K562 (cell line): Measurements from ENCODE around the gene RNU6-9. TPM values are rescaled to one million over a fixed set of nuclear protein-coding genes. Genes with fewer than 3 reads are reported as not detected.

Experiments
- BRF1 ChIP-seq: IDR thresholded peaks from 3 replicates; pipeline ENCODE4 v1.6.1; 2011; ENCODE audit warnings: borderline replicate concordance, mild to moderate bottlenecking; ENCODE audit not compliant: insufficient read length; ENCODE audit errors: extremely low read depth
- CBX3 ChIP-seq, 2 experiments: IDR thresholded peaks; 1 replicate in 1 of 2; 2 replicates in 1 of 2; pipeline ENCODE4 v1.6.1; 2012; ENCODE audit warnings: inconsistent platforms in 2 of 2, low read length in 2 of 2, borderline replicate concordance in 1 of 2, control low read depth in 1 of 2
- CBX8 ChIP-seq: fragments of 200-600 bp; sonication (generic); IDR thresholded peaks from 2 replicates; pipeline ENCODE4 v1.6.1; 2012; ENCODE audit warnings: borderline replicate concordance, mixed run types, low read depth, mild to moderate bottlenecking, moderate library complexity, mixed read lengths, low read length, control low read depth, inconsistent platforms; ENCODE audit not compliant: poor library complexity, severe bottlenecking; ENCODE audit errors: extremely low read depth
- COPS2 ChIP-seq: fragments of 450-650 bp; conservative IDR thresholded peaks from 2 replicates; pipeline ENCODE4 v1.6.1; 2016; ENCODE audit warnings: mild to moderate bottlenecking, moderate library complexity
- ERF ChIP-seq: fragments of 450-650 bp; formaldehyde crosslinking; IDR thresholded peaks from 2 replicates; pipeline ENCODE4 v1.4.0; 2020; ENCODE audit warnings: mild to moderate bottlenecking, mixed read lengths
- FOXA3 ChIP-seq, 2 experiments: fragments of 450-650 bp in 1 of 2; sonication (generic) in 1 of 2; formaldehyde crosslinking; IDR thresholded peaks in 1 of 2; conservative IDR thresholded peaks in 1 of 2; 2 replicates each; pipeline versions ENCODE4 v1.4.0 to v1.8.0; 2020 to 2022; ENCODE audit warnings: mild to moderate bottlenecking in 2 of 2, missing genetic modification reagents in 1 of 2
- HLTF ChIP-seq: fragments of 450-650 bp; IDR thresholded peaks from 2 replicates; pipeline ENCODE4 v1.6.1; 2016
- HMG20B ChIP-seq: fragments of 250-450 bp; sonication (Bioruptor Pico); IDR thresholded peaks from 2 replicates; pipeline ENCODE4 v1.5.0; 2021; ENCODE audit warnings: mild to moderate bottlenecking
- JUND ChIP-seq, 2 experiments: IDR thresholded peaks; 2 replicates in 1 of 2; 3 replicates in 1 of 2; pipeline ENCODE4 v1.6.1; 2011; ENCODE audit warnings: borderline replicate concordance in 2 of 2, low read depth in 2 of 2, low read length in 2 of 2, improper control_type of control experiment in 1 of 2, missing biosample characterization in 1 of 2, missing genetic modification characterization in 1 of 2, missing genetic modification reagents in 1 of 2
- MAZ ChIP-seq, 2 experiments: fragments of 450-650 bp in 1 of 2; sonication (generic) in 1 of 2; formaldehyde crosslinking; IDR thresholded peaks in 1 of 2; conservative IDR thresholded peaks in 1 of 2; 2 replicates each; pipeline versions ENCODE4 v1.4.0 to v1.5.0; 2020; ENCODE audit warnings: mild to moderate bottlenecking in 1 of 2, missing genetic modification reagents in 1 of 2
- NR4A1 ChIP-seq, 2 experiments: fragments of 250-450 bp in 1 of 2; fragments of 450-650 bp in 1 of 2; sonication (Bioruptor Pico) in 1 of 2; IDR thresholded peaks; 2 replicates each; pipeline versions ENCODE4 v1.4.0 to v1.6.1; 2016 to 2020; ENCODE audit warnings: mild to moderate bottlenecking in 2 of 2, missing compliant biosample characterization in 1 of 2, missing genetic modification characterization in 1 of 2, moderate library complexity in 1 of 2
- PHTF2 ChIP-seq: fragments of 250-450 bp; sonication (Bioruptor Pico); IDR thresholded peaks from 2 replicates; pipeline ENCODE4 v1.5.0; 2021; ENCODE audit warnings: mild to moderate bottlenecking
- PURB ChIP-seq: sonication (generic); formaldehyde crosslinking; IDR thresholded peaks from 2 replicates; pipeline ENCODE4 v1.9.0; 2021; ENCODE audit warnings: low read depth, mild to moderate bottlenecking, missing genetic modification reagents
- RBM14 ChIP-seq: fragments of 200-400 bp; formaldehyde crosslinking; IDR thresholded peaks from 2 replicates; pipeline ENCODE4 v1.6.1; 2018; ENCODE audit warnings: low read depth, mild to moderate bottlenecking, low read length, moderate library complexity, borderline replicate concordance; ENCODE audit not compliant: insufficient read depth
- RFX7 ChIP-seq: fragments of 250-450 bp; sonication (Bioruptor Pico); IDR thresholded peaks from 2 replicates; pipeline ENCODE4 v1.5.1; 2021; ENCODE audit warnings: mild to moderate bottlenecking
- TEAD2 ChIP-seq: fragments of 450-650 bp; IDR thresholded peaks from 2 replicates; pipeline ENCODE4 v1.6.1; 2016; ENCODE audit warnings: missing genetic modification characterization, control low read depth, missing compliant biosample characterization
- U2AF2 ChIP-seq: fragments of 200-400 bp; formaldehyde crosslinking; optimal IDR thresholded peaks from 2 replicates; pipeline ENCODE3; 2017; ENCODE audit warnings: low read depth, mild to moderate bottlenecking, low read length
- ZNF124 ChIP-seq: sonication (generic); formaldehyde crosslinking; IDR thresholded peaks from 2 replicates; pipeline ENCODE4 v1.8.1; 2022; ENCODE audit warnings: missing genetic modification reagents
- ZNF431 ChIP-seq: sonication (generic); formaldehyde crosslinking; IDR thresholded peaks from 2 replicates; pipeline ENCODE4 v1.8.0; 2022; ENCODE audit warnings: mild to moderate bottlenecking, missing genetic modification reagents
- ZNF717 ChIP-seq: fragments of 250-450 bp; sonication (Bioruptor Pico); IDR thresholded peaks from 2 replicates; pipeline ENCODE4 v1.5.0; 2021
- ZNF75A ChIP-seq: fragments of 450-650 bp; formaldehyde crosslinking; IDR thresholded peaks from 2 replicates; pipeline ENCODE4 v1.4.0; 2020; ENCODE audit warnings: mild to moderate bottlenecking
- polyA plus RNA-seq, 8 experiments: library from polyadenylated mRNA; depleted of rRNA in 4 of 8; stranded (reverse) in 5 of 8; unstranded in 3 of 8; fragments of >200 nt; fragmentation: Nextera tagmentation in 2 of 8; fragmentation: Illumina TruSeq in 1 of 8; extraction: Ambion mirVana in 2 of 8; extraction: Trizol in 1 of 8; gene quantifications; 2 replicates each; pipeline versions ENCODE4 v1.2.1 to v1.2.3, GENCODE V29; 2011 to 2014; ENCODE audit warnings: inconsistent platforms in 1 of 8, missing spikeins in 1 of 8
- total RNA-seq, 7 experiments: library from RNA; depleted of rRNA in 6 of 7; stranded (reverse); fragments of >200 nt in 6 of 7; fragmentation: Illumina TruSeq in 2 of 7; extraction: Trizol in 2 of 7; gene quantifications; 2 replicates each; pipeline versions ENCODE4 v1.2.1 to v1.2.3, GENCODE V29; 2011 to 2021; ENCODE audit warnings: low replicate concordance in 1 of 7
- TF ChIP-seq, protein P1 (sequence below): fragments of 450-650 bp; IDR thresholded peaks from 2 replicates; pipeline ENCODE4 v1.6.1; 2016; ENCODE audit warnings: antibody characterized with exemption
- TF ChIP-seq, protein P2 (sequence below): sonication (generic); formaldehyde crosslinking; IDR thresholded peaks from 2 replicates; pipeline ENCODE4 v1.9.0; 2022; ENCODE audit warnings: mild to moderate bottlenecking, missing genetic modification reagents
- TF ChIP-seq, protein P3 (sequence below), 2 experiments: fragments of 450-650 bp; conservative IDR thresholded peaks; 2 replicates each; pipeline ENCODE4 v1.6.1; 2017; ENCODE audit warnings: mild to moderate bottlenecking in 2 of 2, moderate library complexity in 2 of 2

RNU6-9 gene
- total and polyA plus RNA-seq, 9 of the 15 experiments (the other 6 are each of a cell fraction or from before 2014, with no cell fraction given): not detected

DNA sequence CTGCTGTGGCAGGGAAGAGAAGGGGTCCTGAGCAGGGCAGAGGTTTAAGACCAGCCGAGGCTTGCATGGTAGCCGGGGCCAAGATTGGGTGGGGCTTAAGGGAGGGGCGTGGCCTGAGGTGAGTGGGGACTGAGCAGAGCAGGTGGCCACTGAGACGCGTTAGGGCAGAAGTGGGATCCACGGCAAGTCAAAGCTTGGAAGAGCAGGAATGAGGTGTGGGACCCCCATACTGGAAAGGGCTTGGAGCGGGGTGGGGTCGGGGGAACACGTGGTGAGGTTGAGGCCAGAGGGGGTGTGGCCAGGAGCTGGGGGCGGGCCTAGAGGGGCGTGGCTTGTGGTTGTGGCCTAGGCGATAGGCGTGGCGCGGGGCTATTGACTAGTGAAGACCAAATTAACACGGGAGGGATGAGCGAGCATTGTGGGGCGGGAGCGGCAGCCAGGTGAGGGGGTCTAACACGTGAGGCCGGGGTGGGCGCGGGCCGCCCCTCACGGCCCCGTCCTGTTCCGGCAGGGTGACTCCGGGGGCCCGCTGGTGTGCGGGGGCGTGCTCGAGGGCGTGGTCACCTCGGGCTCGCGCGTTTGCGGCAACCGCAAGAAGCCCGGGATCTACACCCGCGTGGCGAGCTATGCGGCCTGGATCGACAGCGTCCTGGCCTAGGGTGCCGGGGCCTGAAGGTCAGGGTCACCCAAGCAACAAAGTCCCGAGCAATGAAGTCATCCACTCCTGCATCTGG is 30.5 kb upstream of the RNU6-9 start (continued):
- TF ChIP-seq NR4A1 (CRISPR knock-in tag; IDR thresholded peaks at IDR 0.05) (0 out of 2 replicates have a peak, but pooled peaks have one; percentile 22), NR4A1 (tag; IDR thresholded peaks at IDR 0.05) (no peak), PURB (no peak), ZNF124 (CRISPR knock-in tag) (no peak), RBM14 (no peak), ZNF431 (CRISPR knock-in tag) (no peak), CBX8 (no peak), JUND (IDR thresholded peaks at IDR 0.05; ENCODE audit: borderline replicate concordance, low read depth, low read length) (no peak), JUND (tag; IDR thresholded peaks at IDR 0.05; ENCODE audit: borderline replicate concordance, low read depth, low read length) (no peak), ZNF75A (no peak), CBX3 (IDR thresholded peaks at IDR 0.05; ENCODE audit: borderline replicate concordance in 1 of 2, low read length in 2 of 2) (no peak), ERF (CRISPR knock-in tag) (0 out of 2 replicates have a peak, but pooled peaks have one; percentile 19), TEAD2 (no peak), ZNF717 (no peak), COPS2 (no peak), HMG20B (CRISPR knock-in tag) (no peak), PHTF2 (CRISPR knock-in tag) (no peak), MAZ (CRISPR knock-in tag; conservative IDR thresholded peaks at IDR 0.05 in 1 of 2, IDR thresholded peaks at IDR 0.05 in 1 of 2) (no peak; a peak in 1 of 4 replicates), HLTF (no peak), RFX7 (CRISPR knock-in tag) (no peak), U2AF2 (no peak), BRF1 (no peak), FOXA3 (CRISPR knock-in tag; conservative IDR thresholded peaks at IDR 0.05 in 1 of 2, IDR thresholded peaks at IDR 0.05 in 1 of 2) (peak in 1 of 2 experiments; percentile 85; a peak in 2 of 4 replicates)
- TF ChIP-seq, protein P1, sequence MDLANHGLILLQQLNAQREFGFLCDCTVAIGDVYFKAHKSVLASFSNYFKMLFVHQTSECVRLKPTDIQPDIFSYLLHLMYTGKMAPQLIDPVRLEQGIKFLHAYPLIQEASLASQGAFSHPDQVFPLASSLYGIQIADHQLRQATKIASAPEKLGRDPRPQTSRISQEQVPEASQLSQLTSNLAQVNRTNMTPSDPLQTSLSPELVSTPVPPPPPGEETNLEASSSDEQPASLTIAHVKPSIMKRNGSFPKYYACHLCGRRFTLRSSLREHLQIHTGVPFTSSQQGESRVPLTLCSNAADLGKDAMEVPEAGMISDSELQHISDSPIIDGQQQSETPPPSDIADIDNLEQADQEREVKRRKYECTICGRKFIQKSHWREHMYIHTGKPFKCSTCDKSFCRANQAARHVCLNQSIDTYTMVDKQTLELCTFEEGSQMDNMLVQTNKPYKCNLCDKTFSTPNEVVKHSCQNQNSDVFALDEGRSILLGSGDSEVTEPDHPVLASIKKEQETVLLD: no peak
- TF ChIP-seq, protein P2, sequence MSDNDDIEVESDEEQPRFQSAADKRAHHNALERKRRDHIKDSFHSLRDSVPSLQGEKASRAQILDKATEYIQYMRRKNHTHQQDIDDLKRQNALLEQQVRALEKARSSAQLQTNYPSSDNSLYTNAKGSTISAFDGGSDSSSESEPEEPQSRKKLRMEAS (CRISPR knock-in tag): peak; percentile 91
- TF ChIP-seq, protein P3, sequence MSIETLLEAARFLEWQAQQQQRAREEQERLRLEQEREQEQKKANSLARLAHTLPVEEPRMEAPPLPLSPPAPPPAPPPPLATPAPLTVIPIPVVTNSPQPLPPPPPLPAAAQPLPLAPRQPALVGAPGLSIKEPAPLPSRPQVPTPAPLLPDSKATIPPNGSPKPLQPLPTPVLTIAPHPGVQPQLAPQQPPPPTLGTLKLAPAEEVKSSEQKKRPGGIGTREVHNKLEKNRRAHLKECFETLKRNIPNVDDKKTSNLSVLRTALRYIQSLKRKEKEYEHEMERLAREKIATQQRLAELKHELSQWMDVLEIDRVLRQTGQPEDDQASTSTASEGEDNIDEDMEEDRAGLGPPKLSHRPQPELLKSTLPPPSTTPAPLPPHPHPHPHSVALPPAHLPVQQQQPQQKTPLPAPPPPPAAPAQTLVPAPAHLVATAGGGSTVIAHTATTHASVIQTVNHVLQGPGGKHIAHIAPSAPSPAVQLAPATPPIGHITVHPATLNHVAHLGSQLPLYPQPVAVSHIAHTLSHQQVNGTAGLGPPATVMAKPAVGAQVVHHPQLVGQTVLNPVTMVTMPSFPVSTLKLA (conservative IDR thresholded peaks at IDR 0.05): peak; percentile 97 to 98
